Measurements from ENCODE around the gene IZUMO4. TPM values are rescaled to one million over a fixed set of nuclear protein-coding genes. Genes with fewer than 3 reads are reported as not detected.

The IZUMO4 gene
- total and polyA plus RNA-seq, 2 experiments from 2014 or later: 1.4 to 2.8 TPM

DNA sequence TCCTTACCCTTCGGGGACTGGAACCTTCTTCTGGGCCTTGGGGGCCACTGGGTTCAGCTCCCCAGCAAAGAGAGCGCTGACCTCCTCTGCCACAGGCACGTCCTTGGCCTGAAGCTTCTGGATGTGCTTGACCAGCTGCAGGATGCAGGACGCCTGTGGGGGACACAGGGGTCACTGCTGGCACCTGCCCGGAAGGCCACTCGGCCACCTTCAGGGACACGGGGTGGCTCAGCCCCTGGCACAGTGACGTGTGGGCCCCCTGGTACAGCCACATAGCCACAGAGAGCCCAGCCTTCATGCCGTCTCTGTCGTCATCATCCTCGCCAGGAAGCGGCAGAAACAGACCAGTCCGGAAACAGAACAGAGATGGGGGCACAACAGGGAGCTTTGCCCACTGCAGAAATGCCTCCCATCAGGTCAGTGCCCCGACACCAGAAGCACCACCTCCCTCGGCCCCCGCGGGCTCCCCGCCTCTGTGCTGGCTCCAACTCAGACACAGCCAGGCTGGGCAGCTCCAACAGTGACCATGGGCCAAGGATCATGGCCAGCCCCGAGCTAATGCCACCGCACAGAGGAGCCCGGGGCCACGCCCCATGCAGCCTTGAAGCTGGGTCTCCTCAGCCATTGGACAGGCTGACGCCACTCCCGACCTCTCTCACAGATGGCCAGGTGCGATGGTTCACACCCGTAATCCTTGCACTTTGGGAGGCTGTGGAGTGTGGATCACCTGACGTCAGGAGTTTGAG lies 20.7 kb downstream of the IZUMO4 start:
- H3K4me3 ChIP-seq: no peak overlapping the region
- TF ChIP-seq, protein P1, sequence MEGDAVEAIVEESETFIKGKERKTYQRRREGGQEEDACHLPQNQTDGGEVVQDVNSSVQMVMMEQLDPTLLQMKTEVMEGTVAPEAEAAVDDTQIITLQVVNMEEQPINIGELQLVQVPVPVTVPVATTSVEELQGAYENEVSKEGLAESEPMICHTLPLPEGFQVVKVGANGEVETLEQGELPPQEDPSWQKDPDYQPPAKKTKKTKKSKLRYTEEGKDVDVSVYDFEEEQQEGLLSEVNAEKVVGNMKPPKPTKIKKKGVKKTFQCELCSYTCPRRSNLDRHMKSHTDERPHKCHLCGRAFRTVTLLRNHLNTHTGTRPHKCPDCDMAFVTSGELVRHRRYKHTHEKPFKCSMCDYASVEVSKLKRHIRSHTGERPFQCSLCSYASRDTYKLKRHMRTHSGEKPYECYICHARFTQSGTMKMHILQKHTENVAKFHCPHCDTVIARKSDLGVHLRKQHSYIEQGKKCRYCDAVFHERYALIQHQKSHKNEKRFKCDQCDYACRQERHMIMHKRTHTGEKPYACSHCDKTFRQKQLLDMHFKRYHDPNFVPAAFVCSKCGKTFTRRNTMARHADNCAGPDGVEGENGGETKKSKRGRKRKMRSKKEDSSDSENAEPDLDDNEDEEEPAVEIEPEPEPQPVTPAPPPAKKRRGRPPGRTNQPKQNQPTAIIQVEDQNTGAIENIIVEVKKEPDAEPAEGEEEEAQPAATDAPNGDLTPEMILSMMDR (IDR thresholded peaks at IDR 0.05; ENCODE audit: poor library complexity): no peak
- TF ChIP-seq EZH2phosphoT487 (IDR thresholded peaks at IDR 0.05; ENCODE audit: low read depth, severe bottlenecking, unreplicated experiment) (no peak), EZH2 (IDR thresholded peaks at IDR 0.05; ENCODE audit: borderline replicate concordance) (no peak)
- no peaks in the 10 kb centered on the region for H3K27me3 ChIP-seq
- DNase-seq (ENCODE audit: low spot score): no peak
- no peaks in the 10 kb centered on the region for H3K36me3 ChIP-seq (replicated peaks; ENCODE audit: insufficient read depth, low read depth)
- H3K27ac ChIP-seq: no peak overlapping the region
- no peaks in the 10 kb centered on the region for H3K9me3 ChIP-seq (ENCODE audit: low read depth)
- H3K4me1 ChIP-seq (ENCODE audit: insufficient read depth): no peaks in the 10 kb centered on the region
- no peaks in the 10 kb centered on the region for H3K9me2 ChIP-seq (replicated peaks; ENCODE audit: insufficient read depth)
- WGBS (ENCODE audit: low lambda C conversion rate, missing lambda C conversion rate): 95% methylated on average over 27 of the region's 27 CpGs
- H3K79me2 ChIP-seq: no peaks in the 10 kb centered on the region
- no peaks in the 10 kb centered on the region for H4K20me1 ChIP-seq (ENCODE audit: insufficient read depth, poor library complexity, severe bottlenecking)
- H3K4me2 ChIP-seq: no peak overlapping the region
- no peak overlapping the region for H2AFZ ChIP-seq

DNA sequence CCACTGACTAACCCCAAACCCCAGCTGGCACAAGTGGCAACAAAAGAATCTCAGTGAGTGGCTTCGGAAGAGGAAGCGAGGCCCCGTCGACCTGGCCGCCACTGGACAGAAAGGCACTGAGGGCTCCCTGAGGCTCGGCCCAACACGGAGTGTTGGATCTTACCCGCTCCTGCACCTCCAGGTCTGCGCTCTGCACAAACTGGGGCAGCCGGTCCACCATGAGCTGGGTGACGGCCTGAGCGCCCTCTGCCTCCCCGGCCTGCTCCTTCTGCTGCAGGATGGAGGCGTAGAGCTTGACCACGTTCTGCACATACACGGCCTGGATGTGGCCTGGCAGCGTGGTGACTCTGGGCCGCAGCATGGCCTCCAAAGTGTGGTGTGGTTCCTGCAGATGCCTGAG lies 21.7 kb downstream of the IZUMO4 start:
- DNase-seq (ENCODE audit: low spot score): no peak
- Histone ChIP-seq H4K20me1 (ENCODE audit: insufficient read depth, poor library complexity, severe bottlenecking) (peaks cover under 1% of the 10 kb centered on the region), H3K4me1 (ENCODE audit: insufficient read depth) (no peaks in the 10 kb centered on the region), H3K9me2 (replicated peaks; ENCODE audit: insufficient read depth) (no peaks in the 10 kb centered on the region), H3K36me3 (replicated peaks; ENCODE audit: insufficient read depth, low read depth) (no peaks in the 10 kb centered on the region), H2AFZ (no peak overlapping the region), H3K4me2 (no peak overlapping the region), H3K79me2 (peaks cover 1% of the 10 kb centered on the region), H3K4me3 (no peak overlapping the region), H3K27ac (no peak overlapping the region), H3K27me3 (no peaks in the 10 kb centered on the region), H3K9me3 (ENCODE audit: low read depth) (no peaks in the 10 kb centered on the region)
- WGBS (ENCODE audit: low lambda C conversion rate, missing lambda C conversion rate): 90% methylated on average over 18 of the region's 18 CpGs
- TF ChIP-seq, protein P1 (IDR thresholded peaks at IDR 0.05; ENCODE audit: poor library complexity): no peak
- TF ChIP-seq EZH2 (IDR thresholded peaks at IDR 0.05; ENCODE audit: borderline replicate concordance) (no peak), EZH2phosphoT487 (IDR thresholded peaks at IDR 0.05; ENCODE audit: low read depth, severe bottlenecking, unreplicated experiment) (no peak)

DNA sequence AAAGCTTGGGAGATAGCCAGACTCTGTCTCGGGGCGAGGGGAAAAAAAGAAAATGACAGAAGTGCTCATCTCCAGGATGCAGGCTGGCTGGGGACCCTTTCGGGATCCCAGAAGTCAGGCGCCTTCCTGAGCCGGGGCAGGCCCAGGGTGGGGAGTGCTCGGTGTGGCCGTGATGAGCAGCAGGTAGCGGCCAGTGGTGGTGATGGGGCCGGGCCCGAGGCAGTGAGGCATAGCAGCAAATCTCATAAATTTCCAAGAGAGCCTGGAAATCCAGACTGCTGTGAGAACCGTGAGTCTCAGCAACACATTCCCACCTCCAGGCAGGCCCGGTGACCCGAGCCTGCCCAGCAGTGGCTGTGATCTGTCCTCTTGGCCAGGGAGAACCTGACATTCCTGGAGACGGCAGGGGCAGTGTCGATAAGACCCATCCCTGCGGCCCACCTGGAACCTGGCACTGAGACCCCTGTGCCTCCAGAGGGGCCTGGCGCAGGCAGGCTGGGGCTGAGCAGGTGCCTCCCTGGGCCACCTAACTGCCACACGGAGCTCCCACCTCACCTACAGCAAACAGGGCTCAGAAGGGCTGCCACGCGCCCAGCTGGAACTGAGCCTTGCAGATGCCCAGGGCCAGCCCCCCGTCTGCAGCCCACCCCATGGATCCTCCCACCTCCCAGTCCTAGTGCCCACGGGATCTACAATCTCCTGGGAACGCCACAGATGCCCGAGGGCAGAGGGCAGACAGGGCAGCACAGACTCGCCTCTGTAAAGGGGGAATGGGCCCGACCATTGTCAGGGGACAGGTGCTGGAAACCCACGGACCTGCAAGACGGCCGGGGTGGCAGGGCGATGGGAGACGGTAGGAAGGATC lies 23.4 kb downstream of the IZUMO4 start:
- H3K9me3 ChIP-seq (ENCODE audit: low read depth): no peaks in the 10 kb centered on the region
- H3K4me2 ChIP-seq: no peak overlapping the region
- no peaks in the 10 kb centered on the region for H3K27me3 ChIP-seq
- TF ChIP-seq EZH2phosphoT487 (IDR thresholded peaks at IDR 0.05; ENCODE audit: low read depth, severe bottlenecking, unreplicated experiment): no peak
- TF ChIP-seq EZH2 (IDR thresholded peaks at IDR 0.05; ENCODE audit: borderline replicate concordance): no peak
- TF ChIP-seq, protein P1 (IDR thresholded peaks at IDR 0.05; ENCODE audit: poor library complexity): no peak
- H3K36me3 ChIP-seq (replicated peaks; ENCODE audit: insufficient read depth, low read depth): no peaks in the 10 kb centered on the region
- no peak overlapping the region for H3K27ac ChIP-seq
- no peaks in the 10 kb centered on the region for H3K4me1 ChIP-seq (ENCODE audit: insufficient read depth)
- DNase-seq (ENCODE audit: low spot score): no peak
- no peak overlapping the region for H3K4me3 ChIP-seq
- H4K20me1 ChIP-seq (ENCODE audit: insufficient read depth, poor library complexity, severe bottlenecking): peaks cover 10% of the 10 kb centered on the region
- H3K79me2 ChIP-seq: peaks cover 3% of the 10 kb centered on the region
- 96% methylated on average over 31 of the region's 31 CpGs for WGBS (ENCODE audit: low lambda C conversion rate, missing lambda C conversion rate)
- H3K9me2 ChIP-seq (replicated peaks; ENCODE audit: insufficient read depth): no peaks in the 10 kb centered on the region
- no peak overlapping the region for H2AFZ ChIP-seq
